Smooth muscle cell of the brain vasculature (primary cell): ENCODE results near the gene TUBGCP5.

Experiments used
- DNase-seq: peaks from one replicate; pipeline ENCODE4 v3.0.0-alpha.2; 2012; ENCODE audit warnings: low read depth, low spot score

The TUBGCP5 gene

DNA sequence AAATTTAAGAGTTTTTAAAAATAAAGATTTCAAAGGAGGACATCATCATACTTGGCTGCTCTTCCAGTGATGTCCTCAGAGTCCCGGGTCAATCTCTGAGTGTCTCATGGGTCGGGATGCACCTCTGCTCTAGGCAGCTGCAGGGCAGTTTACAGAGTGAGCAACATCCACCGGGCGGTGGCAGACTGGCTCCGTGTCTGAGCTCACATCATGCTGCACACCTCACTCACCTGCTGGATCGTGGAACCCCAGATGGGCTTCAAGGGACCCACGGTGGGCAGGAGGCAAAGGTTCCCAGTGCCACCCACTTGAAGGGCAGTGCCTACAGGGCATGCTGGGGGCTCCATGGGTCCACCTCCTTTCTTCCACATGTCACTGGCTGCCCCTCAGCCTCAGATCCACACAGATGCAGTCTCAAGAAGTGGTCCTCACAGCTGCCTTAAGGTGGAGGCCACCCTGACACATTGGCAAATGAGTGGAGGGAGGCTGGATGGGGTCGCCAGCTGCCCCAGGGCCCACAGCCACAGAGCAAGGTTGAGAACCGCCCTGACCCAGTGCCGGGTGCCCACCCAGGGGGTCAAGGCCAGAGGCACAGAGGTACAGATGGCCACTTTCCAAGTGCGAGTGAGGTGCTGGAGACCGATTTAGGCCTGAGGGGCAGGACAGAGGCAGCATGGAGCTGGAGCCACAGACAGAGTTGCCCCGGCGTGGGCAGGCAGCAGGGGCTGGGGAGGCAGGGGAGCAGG lies 84.4 kb downstream of the TUBGCP5 start:
- no peak for DNase-seq

DNA sequence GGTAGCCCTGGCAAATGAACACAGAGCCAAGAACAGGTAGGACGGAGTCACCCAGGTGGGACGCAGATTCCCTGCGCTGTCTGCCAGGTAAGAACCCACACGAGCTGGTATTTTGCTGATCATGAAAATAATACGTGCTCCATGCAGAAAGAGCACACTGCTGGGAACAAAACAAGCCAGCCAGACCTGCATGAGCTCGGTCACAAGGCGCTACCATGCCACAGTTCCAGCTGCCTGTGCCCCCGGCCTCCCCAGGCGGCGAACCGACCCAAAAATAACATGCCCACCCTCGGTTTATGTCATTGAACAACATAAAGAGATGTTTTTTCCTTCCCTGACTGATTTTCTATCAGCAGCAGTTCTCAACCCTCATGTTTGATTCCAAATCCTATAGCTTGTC lies 85.0 kb downstream of the TUBGCP5 start:
- DNase-seq: no peak

DNA sequence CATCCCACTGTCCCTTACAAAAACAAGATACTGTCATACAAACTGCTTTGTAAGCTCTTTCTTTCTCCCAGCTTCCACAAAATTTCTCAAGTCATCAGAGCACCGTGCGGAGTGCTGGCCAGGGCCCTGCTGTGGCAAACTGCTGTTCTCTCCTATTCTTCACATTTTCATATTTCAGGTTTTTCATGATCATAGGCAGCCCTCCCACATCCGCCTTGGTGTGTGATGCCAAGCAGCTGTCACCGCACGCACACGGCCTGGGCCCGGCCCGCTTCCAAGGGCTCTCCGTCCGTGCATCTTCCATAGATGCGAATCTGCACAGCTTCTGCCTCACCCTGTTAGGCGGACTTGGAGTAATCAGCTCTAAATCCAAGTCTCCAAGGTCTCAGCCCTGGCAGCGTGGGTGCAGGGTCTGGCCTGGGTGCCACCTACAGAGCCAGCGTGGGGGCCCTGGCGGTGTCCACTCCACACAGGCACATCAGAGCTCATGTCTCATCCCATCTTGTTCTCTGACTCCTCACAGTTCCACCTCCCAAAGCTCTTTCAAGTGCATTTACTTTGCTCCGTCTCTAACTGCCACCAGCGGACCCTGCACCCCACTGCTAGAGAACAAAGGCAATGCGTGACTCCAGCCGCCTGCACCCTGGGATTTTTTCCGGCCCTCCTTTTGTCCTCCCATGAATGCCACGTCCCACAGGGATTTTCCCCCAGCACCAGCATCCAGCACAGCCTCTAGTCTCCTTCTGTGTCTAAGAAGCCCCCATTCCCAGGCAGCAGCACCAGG lies 86.4 kb downstream of the TUBGCP5 start:
- DNase-seq: no peak

GRCh38 chr15:22951381-22952280 lies 87.7 kb downstream of the TUBGCP5 start:
- no peak for DNase-seq

DNA sequence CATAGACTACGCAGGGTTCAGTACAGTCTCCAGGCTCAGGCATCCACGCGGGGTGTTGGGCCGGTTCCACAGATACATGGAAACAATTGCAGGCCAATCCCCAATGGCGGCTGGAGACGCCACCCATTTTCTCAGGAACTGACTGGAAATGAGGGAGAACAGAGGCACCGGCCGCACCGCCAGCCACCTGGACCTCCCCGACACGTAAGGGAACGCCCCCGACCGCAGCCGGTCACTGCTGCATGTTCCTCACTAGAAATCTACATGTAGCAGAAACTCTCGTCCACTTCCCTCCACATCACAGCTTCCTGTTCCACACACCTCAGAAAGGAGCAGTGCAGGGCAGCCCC lies 88.4 kb downstream of the TUBGCP5 start:
- DNase-seq: no peak

GRCh38 chr15:22950256-22950990 lies 88.9 kb downstream of the TUBGCP5 start:
- no peak for DNase-seq
